AG09309 (cell line): ENCODE measurements around the gene SGSH.
A peak's percentile ranks its signal among the peaks of the same experiment; 100 is the strongest.
"Not testable (repeated sequence)": the region's sequence is repeated elsewhere in the genome, so short reads cannot be mapped to it uniquely, and the experiment has no call there.

Experiments
- DNase-seq: peaks from one replicate; pipeline ENCODE4 v3.0.0-alpha.2; 2010; ENCODE audit warnings: low read depth
- H3K4me3 ChIP-seq: 2 replicates; pipeline ENCODE4 v1.5.1; 2011; ENCODE audit warnings: mild to moderate bottlenecking, low read depth, low read length, moderate library complexity; ENCODE audit not compliant: control insufficient read depth
- TF ChIP-seq, protein P1 (sequence below): IDR thresholded peaks from 2 replicates; pipeline ENCODE4 v1.5.1; 2011; ENCODE audit warnings: mild to moderate bottlenecking, low read depth, low read length, inconsistent platforms; ENCODE audit not compliant: insufficient read depth, control insufficient read depth; ENCODE audit errors: missing control alignments

The SGSH gene

DNA sequence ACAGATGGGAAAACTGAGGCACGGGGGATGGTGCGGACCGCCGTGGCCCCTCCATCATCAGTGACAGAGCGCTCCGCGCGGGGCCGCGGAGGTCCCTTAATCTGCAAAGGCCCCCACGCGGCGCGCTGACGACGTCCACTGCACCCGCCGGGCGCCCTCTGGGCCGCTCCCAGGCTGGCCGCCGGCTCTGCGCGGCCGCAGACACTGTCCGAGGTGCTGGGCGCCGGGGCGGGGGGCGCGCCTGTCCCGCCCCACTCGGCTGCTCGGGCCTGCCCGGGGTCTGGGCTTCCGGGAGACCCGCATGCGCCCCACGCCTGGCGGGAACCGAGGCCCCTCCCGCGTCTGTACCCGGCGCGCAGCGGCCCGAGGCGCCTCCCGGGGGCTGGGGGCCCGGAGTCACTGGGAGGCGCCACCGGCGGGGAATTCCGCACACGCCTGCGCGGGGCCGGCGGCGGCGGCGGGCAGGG lies 40.0 kb upstream of the SGSH start:
- DNase-seq, result no peak
- TF ChIP-seq, protein P1, sequence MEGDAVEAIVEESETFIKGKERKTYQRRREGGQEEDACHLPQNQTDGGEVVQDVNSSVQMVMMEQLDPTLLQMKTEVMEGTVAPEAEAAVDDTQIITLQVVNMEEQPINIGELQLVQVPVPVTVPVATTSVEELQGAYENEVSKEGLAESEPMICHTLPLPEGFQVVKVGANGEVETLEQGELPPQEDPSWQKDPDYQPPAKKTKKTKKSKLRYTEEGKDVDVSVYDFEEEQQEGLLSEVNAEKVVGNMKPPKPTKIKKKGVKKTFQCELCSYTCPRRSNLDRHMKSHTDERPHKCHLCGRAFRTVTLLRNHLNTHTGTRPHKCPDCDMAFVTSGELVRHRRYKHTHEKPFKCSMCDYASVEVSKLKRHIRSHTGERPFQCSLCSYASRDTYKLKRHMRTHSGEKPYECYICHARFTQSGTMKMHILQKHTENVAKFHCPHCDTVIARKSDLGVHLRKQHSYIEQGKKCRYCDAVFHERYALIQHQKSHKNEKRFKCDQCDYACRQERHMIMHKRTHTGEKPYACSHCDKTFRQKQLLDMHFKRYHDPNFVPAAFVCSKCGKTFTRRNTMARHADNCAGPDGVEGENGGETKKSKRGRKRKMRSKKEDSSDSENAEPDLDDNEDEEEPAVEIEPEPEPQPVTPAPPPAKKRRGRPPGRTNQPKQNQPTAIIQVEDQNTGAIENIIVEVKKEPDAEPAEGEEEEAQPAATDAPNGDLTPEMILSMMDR, result no peak
- peak overlapping the region; percentile 51 for H3K4me3 ChIP-seq

GRCh38 chr17:80259457-80260068 lies 39.4 kb upstream of the SGSH start:
- DNase-seq, result no peak
- TF ChIP-seq, protein P1, result no peak
- H3K4me3 ChIP-seq, result peak overlapping the region; percentile 51

- not testable (repeated sequence) for DNase-seq, H3K4me3 ChIP-seq
Measured at GRCh38 chr17:80258296-80258695, 38.2 kb upstream of the SGSH start.

DNA sequence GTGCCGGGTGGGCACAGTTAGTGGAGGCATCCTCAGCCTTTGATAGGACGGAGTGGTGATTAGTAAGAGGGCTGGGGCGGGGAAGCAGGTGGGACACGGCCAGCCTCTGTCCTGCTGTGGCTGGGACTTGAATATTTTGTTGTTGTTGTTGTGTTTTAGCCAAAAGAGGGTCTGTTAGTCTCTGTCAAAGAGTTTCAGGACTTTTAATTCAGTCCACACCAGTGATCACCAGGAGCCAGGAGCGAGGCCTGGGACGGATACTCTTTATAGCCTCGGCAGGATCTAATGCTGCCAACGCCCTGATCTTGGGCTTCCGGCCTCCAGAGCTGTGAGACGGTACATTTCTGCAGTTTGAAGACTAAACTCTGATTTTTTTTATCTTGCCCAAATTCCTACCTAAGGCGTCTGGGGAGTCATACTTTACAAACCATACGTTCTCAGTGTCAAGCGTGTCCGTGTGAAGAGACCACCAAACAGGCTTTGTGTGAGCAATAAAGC lies 37.6 kb upstream of the SGSH start:
- no peak for DNase-seq
- TF ChIP-seq, protein P1, result no peak
- no peak overlapping the region for H3K4me3 ChIP-seq

DNA sequence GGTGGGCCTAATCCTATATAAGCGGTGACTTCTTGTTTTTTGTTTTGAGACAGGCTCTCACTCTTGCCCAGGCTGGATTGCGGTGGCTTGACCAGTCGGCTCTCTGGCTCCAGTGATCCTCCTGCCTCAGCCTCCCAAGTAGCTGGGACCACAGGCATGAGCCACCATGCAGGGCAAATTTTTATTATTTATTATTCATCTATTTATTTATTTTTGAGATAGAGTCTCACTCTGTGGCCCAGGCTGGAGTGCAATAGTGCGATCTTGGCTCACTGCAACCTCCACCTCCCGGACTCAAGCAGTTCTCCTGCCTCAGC lies 35.9 kb upstream of the SGSH start:
- TF ChIP-seq, protein P1, result no peak
- H3K4me3 ChIP-seq, result no peak overlapping the region
- DNase-seq, result no peak

DNA sequence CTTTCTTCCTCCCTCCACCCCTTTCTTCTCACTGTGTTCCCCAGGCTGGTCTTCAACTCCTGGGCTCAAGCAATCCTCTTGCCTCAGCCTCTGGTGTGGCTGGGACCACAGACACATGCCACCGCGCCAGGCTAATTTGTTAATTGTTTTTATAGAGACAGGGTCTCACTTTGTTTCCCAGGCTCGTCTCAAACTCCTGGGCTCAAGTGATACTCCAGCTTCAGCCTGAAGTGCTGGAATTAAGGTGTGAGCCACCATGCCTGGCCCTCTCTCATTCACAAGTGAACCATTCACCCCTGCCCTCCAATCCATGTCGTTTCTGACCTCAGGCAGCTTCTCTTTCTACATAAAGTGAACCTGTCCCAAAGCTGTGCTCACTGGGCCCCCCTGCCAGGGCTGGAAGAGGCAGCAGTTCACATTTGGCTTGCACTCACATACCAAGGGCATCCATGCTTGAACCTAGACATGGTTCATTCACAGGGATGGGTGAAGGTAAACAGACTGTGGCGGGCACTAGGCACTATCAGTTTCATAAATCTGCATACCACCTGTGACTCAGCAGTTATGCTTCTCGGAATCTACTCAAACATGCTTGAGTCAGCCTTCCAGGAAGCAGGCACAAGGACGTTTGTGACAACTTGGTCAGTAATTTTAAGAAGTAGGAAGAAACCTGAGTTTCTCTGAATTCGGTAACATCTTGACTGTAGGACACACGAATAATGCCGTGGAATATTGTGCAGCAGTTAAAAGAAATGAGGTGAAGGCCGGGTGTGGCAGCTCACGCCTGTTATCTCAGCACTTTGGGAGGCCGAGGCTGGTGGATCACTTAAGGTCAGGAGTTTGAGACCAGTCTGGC lies 34.5 kb upstream of the SGSH start:
- TF ChIP-seq, protein P1, result no peak
- peak; percentile 83 for DNase-seq
- H3K4me3 ChIP-seq, result no peak overlapping the region

DNA sequence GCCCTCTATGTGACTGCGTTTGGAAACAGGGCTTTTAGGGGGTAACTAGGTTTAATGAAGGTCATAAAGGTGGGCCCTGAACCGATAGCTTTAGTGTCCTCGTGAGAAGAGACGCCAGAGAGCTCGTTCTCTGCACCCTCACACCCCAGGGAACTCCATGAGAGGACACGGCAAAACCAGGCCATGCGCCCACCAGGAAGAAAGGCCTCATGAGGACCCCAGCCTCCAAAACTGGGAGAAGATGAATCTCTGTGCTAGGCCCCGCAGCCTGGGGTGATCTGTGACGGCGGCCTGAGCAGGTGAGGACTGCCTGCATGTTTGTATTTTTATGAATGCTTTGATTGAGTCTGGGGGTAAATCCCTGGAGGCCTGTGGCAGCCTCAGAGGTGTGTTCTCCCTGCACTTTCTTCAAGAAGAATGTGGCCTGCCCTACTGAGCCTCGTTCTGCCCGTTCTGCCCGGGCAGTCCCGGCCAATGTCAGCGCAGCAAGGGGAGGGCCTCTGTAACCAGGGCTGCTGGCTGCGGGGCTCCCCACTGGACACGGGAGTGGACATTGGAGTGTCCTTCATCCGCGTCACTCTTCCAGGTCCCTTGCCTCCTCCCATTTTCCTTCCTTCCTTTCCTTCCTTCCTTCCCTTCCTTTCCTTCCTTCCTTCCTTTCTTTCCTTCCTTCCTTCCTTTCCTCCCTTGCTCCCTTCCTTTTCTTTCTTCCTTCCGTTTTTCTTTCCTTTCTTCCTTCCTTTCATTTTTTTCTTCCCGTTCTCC lies 33.7 kb upstream of the SGSH start:
- H3K4me3 ChIP-seq, result no peak overlapping the region
- TF ChIP-seq, protein P1, result no peak

More for the DNA sequence above, 33.7 kb upstream of the SGSH start:
- DNase-seq, result no peak
